Loucy (cell line): Measurements from ENCODE around the gene TACR3.

Source experiments
- EZH2phosphoT487 ChIP-seq: fragments of 200-600 bp; IDR thresholded peaks from 2 replicates; pipeline ENCODE4 v1.6.1; 2018; ENCODE audit warnings: antibody characterized with exemption, mild to moderate bottlenecking, moderate library complexity, borderline replicate concordance
- TF ChIP-seq, protein P1 (sequence below): fragments of 200-600 bp; sonication (generic); conservative IDR thresholded peaks from 2 replicates; pipeline ENCODE4 v1.5.1; 2014; ENCODE audit warnings: mild to moderate bottlenecking, antibody characterized with exemption, low read length

DNA sequence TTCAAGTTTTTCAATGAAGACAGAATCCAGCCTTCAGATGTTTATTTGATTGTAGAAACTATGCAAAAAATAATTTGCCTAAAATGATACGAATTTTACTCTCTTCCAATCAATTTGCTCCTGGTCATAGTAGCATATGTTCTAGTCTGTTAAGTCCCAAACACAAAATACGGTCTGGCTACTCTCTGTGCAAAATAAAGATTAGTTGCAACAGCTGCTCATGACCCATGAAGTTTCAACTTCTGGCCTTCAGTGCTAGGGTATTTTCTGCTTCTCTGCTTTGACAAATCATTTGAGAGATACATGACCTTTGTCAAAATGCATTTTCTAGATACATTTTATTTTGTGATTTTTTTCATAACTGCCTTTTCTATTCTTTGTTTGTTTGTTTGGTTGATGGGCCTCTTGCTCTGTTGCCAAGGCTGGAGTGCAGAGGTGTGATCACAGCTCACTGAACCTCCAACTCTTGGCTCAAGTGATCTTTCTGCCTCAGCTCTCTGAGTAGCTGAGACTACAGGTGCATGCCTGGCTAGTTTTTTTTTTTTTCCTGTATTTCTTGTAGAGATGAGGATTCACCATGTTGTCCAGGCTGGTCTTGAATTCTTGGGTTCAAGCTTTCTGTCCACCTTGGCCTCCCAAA, 55.2 kb downstream of the TACR3 start:
- TF ChIP-seq, protein P1, sequence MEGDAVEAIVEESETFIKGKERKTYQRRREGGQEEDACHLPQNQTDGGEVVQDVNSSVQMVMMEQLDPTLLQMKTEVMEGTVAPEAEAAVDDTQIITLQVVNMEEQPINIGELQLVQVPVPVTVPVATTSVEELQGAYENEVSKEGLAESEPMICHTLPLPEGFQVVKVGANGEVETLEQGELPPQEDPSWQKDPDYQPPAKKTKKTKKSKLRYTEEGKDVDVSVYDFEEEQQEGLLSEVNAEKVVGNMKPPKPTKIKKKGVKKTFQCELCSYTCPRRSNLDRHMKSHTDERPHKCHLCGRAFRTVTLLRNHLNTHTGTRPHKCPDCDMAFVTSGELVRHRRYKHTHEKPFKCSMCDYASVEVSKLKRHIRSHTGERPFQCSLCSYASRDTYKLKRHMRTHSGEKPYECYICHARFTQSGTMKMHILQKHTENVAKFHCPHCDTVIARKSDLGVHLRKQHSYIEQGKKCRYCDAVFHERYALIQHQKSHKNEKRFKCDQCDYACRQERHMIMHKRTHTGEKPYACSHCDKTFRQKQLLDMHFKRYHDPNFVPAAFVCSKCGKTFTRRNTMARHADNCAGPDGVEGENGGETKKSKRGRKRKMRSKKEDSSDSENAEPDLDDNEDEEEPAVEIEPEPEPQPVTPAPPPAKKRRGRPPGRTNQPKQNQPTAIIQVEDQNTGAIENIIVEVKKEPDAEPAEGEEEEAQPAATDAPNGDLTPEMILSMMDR: no peak
- no peak for TF ChIP-seq EZH2phosphoT487
